ENCODE results near the gene CALHM6. TPM values are rescaled to one million over a fixed set of nuclear protein-coding genes. Genes with fewer than 3 reads are reported as not detected.
A peak's percentile ranks its signal among the peaks of the same experiment; 100 is the strongest.

Gene CALHM6
- total RNA-seq, 1 donor from 2014 or later: not detected

DNA sequence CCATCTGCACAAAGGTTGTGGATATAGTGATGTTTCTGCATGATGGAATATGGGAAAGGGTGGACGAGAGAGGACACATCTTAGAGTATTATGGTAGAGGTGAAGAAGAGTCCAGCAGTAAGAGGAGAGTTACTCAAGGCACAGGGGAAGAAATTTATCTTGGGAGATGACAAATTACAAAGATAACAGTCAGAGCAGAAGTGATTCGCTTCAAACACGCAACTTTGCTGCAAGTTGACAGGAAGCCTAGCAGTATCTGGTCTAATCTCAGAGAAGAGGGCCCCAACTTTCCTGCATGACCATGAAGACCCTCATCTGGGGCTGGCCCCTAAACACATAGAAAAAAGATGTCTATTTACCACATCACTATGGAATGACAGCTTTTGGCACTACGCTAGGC, 1.2 kb upstream of the CALHM6 start:
- Mint-ChIP-seq H3K27me3 (ENCODE audit: insufficient read depth, low read depth) (peaks cover 9% of the 10 kb centered on the region), H3K9me3 (peaks cover 2% of the 10 kb centered on the region), H3K4me1 (peaks cover 17% of the 10 kb centered on the region), H3K27ac (no peak overlapping the region), H3K36me3 (no peaks in the 10 kb centered on the region), H3K4me3 (no peak overlapping the region)
- TF ChIP-seq, protein P1, sequence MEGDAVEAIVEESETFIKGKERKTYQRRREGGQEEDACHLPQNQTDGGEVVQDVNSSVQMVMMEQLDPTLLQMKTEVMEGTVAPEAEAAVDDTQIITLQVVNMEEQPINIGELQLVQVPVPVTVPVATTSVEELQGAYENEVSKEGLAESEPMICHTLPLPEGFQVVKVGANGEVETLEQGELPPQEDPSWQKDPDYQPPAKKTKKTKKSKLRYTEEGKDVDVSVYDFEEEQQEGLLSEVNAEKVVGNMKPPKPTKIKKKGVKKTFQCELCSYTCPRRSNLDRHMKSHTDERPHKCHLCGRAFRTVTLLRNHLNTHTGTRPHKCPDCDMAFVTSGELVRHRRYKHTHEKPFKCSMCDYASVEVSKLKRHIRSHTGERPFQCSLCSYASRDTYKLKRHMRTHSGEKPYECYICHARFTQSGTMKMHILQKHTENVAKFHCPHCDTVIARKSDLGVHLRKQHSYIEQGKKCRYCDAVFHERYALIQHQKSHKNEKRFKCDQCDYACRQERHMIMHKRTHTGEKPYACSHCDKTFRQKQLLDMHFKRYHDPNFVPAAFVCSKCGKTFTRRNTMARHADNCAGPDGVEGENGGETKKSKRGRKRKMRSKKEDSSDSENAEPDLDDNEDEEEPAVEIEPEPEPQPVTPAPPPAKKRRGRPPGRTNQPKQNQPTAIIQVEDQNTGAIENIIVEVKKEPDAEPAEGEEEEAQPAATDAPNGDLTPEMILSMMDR (IDR thresholded peaks at IDR 0.05): no peak
- TF ChIP-seq EZH2 (IDR thresholded peaks at IDR 0.05) (no peak), EZH2phosphoT487 (IDR thresholded peaks at IDR 0.05) (no peak)
- Histone ChIP-seq H2AFZ (replicated peaks) (no peak overlapping the region), H3K79me2 (ENCODE audit: low read depth) (no peaks in the 10 kb centered on the region), H3K4me3 (no peak overlapping the region), H3K27ac (no peak overlapping the region), H3F3A (ENCODE audit: low read depth) (no peaks in the 10 kb centered on the region), H3K36me3 (no peaks in the 10 kb centered on the region), H3K27me3 (peaks cover 63% of the 10 kb centered on the region), H3K9me3 (ENCODE audit: low read depth) (no peaks in the 10 kb centered on the region), H3K9ac (no peak overlapping the region), H3K4me1 (no peaks in the 10 kb centered on the region), H4K20me1 (ENCODE audit: low read depth) (no peaks in the 10 kb centered on the region), H3K4me2 (no peak overlapping the region)
- no peak for DNase-seq (ENCODE audit: low spot score)

- Mint-ChIP-seq H3K27ac (no peak overlapping the region), H3K9me3 (peaks cover 2% of the 10 kb centered on the region), H3K36me3 (no peaks in the 10 kb centered on the region), H3K27me3 (ENCODE audit: insufficient read depth, low read depth) (peaks cover 9% of the 10 kb centered on the region), H3K4me1 (peaks cover 25% of the 10 kb centered on the region), H3K4me3 (peak overlapping the region; percentile 79)
- Histone ChIP-seq H3K9me3 (ENCODE audit: low read depth) (no peaks in the 10 kb centered on the region), H3K4me1 (no peaks in the 10 kb centered on the region), H3K9ac (no peak overlapping the region), H3K27ac (no peak overlapping the region), H3K27me3 (peaks cover 64% of the 10 kb centered on the region), H3K4me2 (peak overlapping the region; percentile 67), H3K79me2 (ENCODE audit: low read depth) (no peaks in the 10 kb centered on the region), H3F3A (ENCODE audit: low read depth) (no peaks in the 10 kb centered on the region), H3K36me3 (no peaks in the 10 kb centered on the region), H4K20me1 (ENCODE audit: low read depth) (no peaks in the 10 kb centered on the region), H3K4me3 (peak overlapping the region; percentile 40), H2AFZ (replicated peaks) (peak overlapping the region; percentile 68)
- peak; percentile 87 for DNase-seq (ENCODE audit: low spot score)
- TF ChIP-seq EZH2phosphoT487 (IDR thresholded peaks at IDR 0.05) (no peak), EZH2 (IDR thresholded peaks at IDR 0.05) (peak; percentile 60)
- TF ChIP-seq, protein P1 (IDR thresholded peaks at IDR 0.05): peak; percentile 11
Measured at GRCh38 chr6:116461932-116462885, 1.0 kb downstream of the CALHM6 start.

DNA sequence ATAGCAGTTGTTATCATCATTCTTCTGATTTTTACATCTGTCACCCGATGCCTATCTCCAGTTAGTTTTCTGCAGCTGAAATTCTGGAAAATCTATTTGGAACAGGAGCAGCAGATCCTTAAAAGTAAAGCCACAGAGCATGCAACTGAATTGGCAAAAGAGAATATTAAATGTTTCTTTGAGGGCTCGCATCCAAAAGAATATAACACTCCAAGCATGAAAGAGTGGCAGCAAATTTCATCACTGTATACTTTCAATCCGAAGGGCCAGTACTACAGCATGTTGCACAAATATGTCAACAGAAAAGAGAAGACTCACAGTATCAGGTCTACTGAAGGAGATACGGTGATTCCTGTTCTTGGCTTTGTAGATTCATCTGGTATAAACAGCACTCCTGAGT, 2.1 kb downstream of the CALHM6 start:
- no peak for DNase-seq (ENCODE audit: low spot score)
- H3K9me3 Mint-ChIP-seq: peaks cover 2% of the 10 kb centered on the region
- no peak overlapping the region for H3K4me3 Mint-ChIP-seq
- no peaks in the 10 kb centered on the region for H3K79me2 ChIP-seq (ENCODE audit: low read depth)
- H3K27ac Mint-ChIP-seq: no peak overlapping the region
- TF ChIP-seq EZH2phosphoT487 (IDR thresholded peaks at IDR 0.05) (no peak), EZH2 (IDR thresholded peaks at IDR 0.05) (no peak)
- TF ChIP-seq, protein P1 (IDR thresholded peaks at IDR 0.05): no peak
- H3K4me1 ChIP-seq: no peaks in the 10 kb centered on the region
- H3K4me3 ChIP-seq: no peak overlapping the region
- H3K27me3 ChIP-seq: peaks cover 64% of the 10 kb centered on the region
- H3K27ac ChIP-seq: no peak overlapping the region
- peaks cover 26% of the 10 kb centered on the region for H3K4me1 Mint-ChIP-seq
- H3K9me3 ChIP-seq (ENCODE audit: low read depth): no peaks in the 10 kb centered on the region
- no peaks in the 10 kb centered on the region for H3K36me3 ChIP-seq
- H4K20me1 ChIP-seq (ENCODE audit: low read depth): no peaks in the 10 kb centered on the region
- H2AFZ ChIP-seq (replicated peaks): no peak overlapping the region
- no peak overlapping the region for H3K9ac ChIP-seq
- H3K27me3 Mint-ChIP-seq (ENCODE audit: insufficient read depth, low read depth): peaks cover 9% of the 10 kb centered on the region
- no peaks in the 10 kb centered on the region for H3K36me3 Mint-ChIP-seq
- no peaks in the 10 kb centered on the region for H3F3A ChIP-seq (ENCODE audit: low read depth)
- H3K4me2 ChIP-seq: no peak overlapping the region
